Muscle layer of duodenum (tissue), 2 donors: ENCODE data around the gene NDUFAF8.

ENCODE experiments used
- H3K27ac ChIP-seq: one replicate; pipeline ENCODE4 v1.7.0; 2013; ENCODE audit warnings: mild to moderate bottlenecking, low read length
- H3K27me3 ChIP-seq: one replicate; pipeline ENCODE4 v1.7.0; 2013; ENCODE audit warnings: low read depth, mild to moderate bottlenecking, control low read depth, low read length
- H3K36me3 ChIP-seq, 2 donors: one replicate each; pipeline ENCODE4 v1.7.0; 2013; ENCODE audit warnings: low read length in 2 of 2, control low read depth in 1 of 2, mild to moderate bottlenecking in 1 of 2; ENCODE audit not compliant: insufficient read depth in 2 of 2, control insufficient read depth in 1 of 2
- H3K4me1 ChIP-seq, 2 donors: one replicate each; pipeline ENCODE4 v1.7.0; 2013; ENCODE audit warnings: low read length in 2 of 2, mild to moderate bottlenecking in 2 of 2, control low read depth in 1 of 2, moderate library complexity in 1 of 2; ENCODE audit not compliant: insufficient read depth in 2 of 2, control insufficient read depth in 1 of 2
- H3K4me3 ChIP-seq, 2 donors: one replicate each; pipeline ENCODE4 v1.7.0; 2013; ENCODE audit warnings: low read length in 2 of 2, low read depth in 1 of 2, mild to moderate bottlenecking in 1 of 2
- H3K9me3 ChIP-seq, 2 donors: one replicate each; pipeline ENCODE4 v1.7.0; 2013; ENCODE audit warnings: low read length in 2 of 2, control low read depth in 1 of 2, mild to moderate bottlenecking in 1 of 2; ENCODE audit not compliant: control insufficient read depth in 1 of 2
- donor health status: healthy.

The NDUFAF8 gene

GRCh38 chr17:81273698-81274470 lies 34.8 kb downstream of the NDUFAF8 start:
- Histone ChIP-seq H3K36me3 (peaks cover 35 to 60% of the 10 kb centered on the region in 2 donors), H3K27ac (no peak overlapping the region), H3K9me3 (no peaks in the 10 kb centered on the region)

GRCh38 chr17:81274471-81274855 lies 35.3 kb downstream of the NDUFAF8 start:
- Histone ChIP-seq H3K27me3 (no peaks in the 10 kb centered on the region), H3K36me3 (peaks cover 34 to 60% of the 10 kb centered on the region in 2 donors), H3K4me1 (peaks cover 0 to 17% of the 10 kb centered on the region in 2 donors)

More at GRCh38 chr17:81273698-81274470, 34.8 kb downstream of the NDUFAF8 start:
- peaks cover 0 to 14% of the 10 kb centered on the region in 2 donors for H3K4me1 ChIP-seq
- no peaks in the 10 kb centered on the region for H3K27me3 ChIP-seq
- no peak overlapping the region for H3K4me3 ChIP-seq

GRCh38 chr17:81276781-81277180 lies 37.7 kb downstream of the NDUFAF8 start:
- Histone ChIP-seq H3K4me3 (no peak overlapping the region), H3K9me3 (no peaks in the 10 kb centered on the region), H3K36me3 (peaks cover 35 to 52% of the 10 kb centered on the region in 2 donors), H3K27me3 (no peaks in the 10 kb centered on the region), H3K4me1 (peaks cover 0 to 17% of the 10 kb centered on the region in 2 donors), H3K27ac (no peak overlapping the region)

More at GRCh38 chr17:81274471-81274855, 35.3 kb downstream of the NDUFAF8 start:
- H3K27ac ChIP-seq, result no peak overlapping the region
- no peak overlapping the region for H3K4me3 ChIP-seq
- H3K9me3 ChIP-seq, result no peaks in the 10 kb centered on the region

GRCh38 chr17:81277421-81277820 lies 38.3 kb downstream of the NDUFAF8 start:
- H3K9me3 ChIP-seq, result no peaks in the 10 kb centered on the region
- no peaks in the 10 kb centered on the region for H3K27me3 ChIP-seq
- peaks cover 33 to 49% of the 10 kb centered on the region in 2 donors for H3K36me3 ChIP-seq
- peaks cover 0 to 17% of the 10 kb centered on the region in 2 donors for H3K4me1 ChIP-seq
- peak overlapping the region in 1 of 2 donors; percentile 5 for H3K4me3 ChIP-seq
- H3K27ac ChIP-seq, result no peak overlapping the region

GRCh38 chr17:81277946-81278693 lies 39.0 kb downstream of the NDUFAF8 start:
- Histone ChIP-seq H3K27me3 (no peaks in the 10 kb centered on the region), H3K36me3 (peaks cover 26 to 47% of the 10 kb centered on the region in 2 donors), H3K9me3 (no peaks in the 10 kb centered on the region), H3K27ac (no peak overlapping the region), H3K4me1 (peaks cover 0 to 17% of the 10 kb centered on the region in 2 donors), H3K4me3 (peak overlapping the region in 1 of 2 donors; percentile 5)

- Histone ChIP-seq H3K27ac (no peak overlapping the region), H3K27me3 (no peaks in the 10 kb centered on the region), H3K4me3 (no peak overlapping the region), H3K9me3 (no peaks in the 10 kb centered on the region), H3K4me1 (peaks cover 0 to 17% of the 10 kb centered on the region in 2 donors), H3K36me3 (peaks cover 20 to 47% of the 10 kb centered on the region in 2 donors)
These were observed 39.7 kb downstream of the NDUFAF8 start for GRCh38 chr17:81278831-81279230.

- Histone ChIP-seq H3K4me1 (peaks cover 0 to 18% of the 10 kb centered on the region in 2 donors), H3K36me3 (peaks cover 20 to 40% of the 10 kb centered on the region in 2 donors), H3K4me3 (no peak overlapping the region), H3K9me3 (no peaks in the 10 kb centered on the region), H3K27me3 (no peaks in the 10 kb centered on the region), H3K27ac (no peak overlapping the region)
These were observed 40.5 kb downstream of the NDUFAF8 start for GRCh38 chr17:81279278-81280275.

- Histone ChIP-seq H3K27ac (no peak overlapping the region), H3K9me3 (no peaks in the 10 kb centered on the region), H3K4me1 (peaks cover 0 to 23% of the 10 kb centered on the region in 2 donors), H3K27me3 (no peaks in the 10 kb centered on the region), H3K36me3 (peaks cover 20 to 38% of the 10 kb centered on the region in 2 donors), H3K4me3 (no peak overlapping the region)
These were observed 41.5 kb downstream of the NDUFAF8 start for GRCh38 chr17:81280571-81280970.

GRCh38 chr17:81282141-81282540 lies 43.0 kb downstream of the NDUFAF8 start:
- H3K4me3 ChIP-seq, result no peak overlapping the region
- H3K9me3 ChIP-seq, result no peaks in the 10 kb centered on the region
- no peaks in the 10 kb centered on the region for H3K27me3 ChIP-seq
- H3K27ac ChIP-seq, result no peak overlapping the region
- H3K36me3 ChIP-seq, result peaks cover 12 to 34% of the 10 kb centered on the region in 2 donors
- peaks cover 5 to 32% of the 10 kb centered on the region in 2 donors for H3K4me1 ChIP-seq

GRCh38 chr17:81282876-81283275 lies 43.8 kb downstream of the NDUFAF8 start:
- peaks cover 12 to 37% of the 10 kb centered on the region in 2 donors for H3K36me3 ChIP-seq

More at GRCh38 chr17:81282876-81283275, 43.8 kb downstream of the NDUFAF8 start:
- no peaks in the 10 kb centered on the region for H3K9me3 ChIP-seq
- H3K4me3 ChIP-seq, result no peak overlapping the region
- H3K27ac ChIP-seq, result no peak overlapping the region
- peaks cover 5 to 34% of the 10 kb centered on the region in 2 donors for H3K4me1 ChIP-seq
- no peaks in the 10 kb centered on the region for H3K27me3 ChIP-seq
